Activated CD8-positive, alpha-beta T cell treated with anti-CD3 and anti-CD28 coated beads for 36 hours (primary cell): ENCODE results near the gene LRIG2. TPM values are rescaled to one million over a fixed set of nuclear protein-coding genes. Genes with fewer than 3 reads are reported as not detected.

Experiments
- ATAC-seq: fragments of 200-7000 bp; cut with Tn5 transposase; one replicate; pipeline ENCODE4 v1.10.0; 2021; ENCODE audit warnings: mild to moderate bottlenecking, moderate library complexity
- CTCF ChIA-PET: fragments of 350-600 bp; sonication (Branson Sonifier 250); formaldehyde crosslinking; loops from one replicate; lab custom pipeline; 2021; ENCODE audit warnings: antibody characterized with exemption; lab: Charles Lee
- POLR2A ChIA-PET: fragments of 350-600 bp; sonication (Branson Sonifier 250); formaldehyde crosslinking; loops from one replicate; lab custom pipeline; 2021; ENCODE audit warnings: antibody characterized with exemption; lab: Charles Lee
- DNase-seq: peaks from one replicate; pipeline ENCODE4 v3.0.0-alpha.2; 2020
- H3K27ac Mint-ChIP-seq: one replicate; pipeline ENCODE4 v1.8.0; 2021; ENCODE audit warnings: mild to moderate bottlenecking, mixed read lengths
- H3K27me3 Mint-ChIP-seq: one replicate; pipeline ENCODE4 v1.8.0; 2021; ENCODE audit warnings: mixed read lengths
- H3K36me3 Mint-ChIP-seq: one replicate; pipeline ENCODE4 v1.8.0; 2021; ENCODE audit warnings: low read depth, mixed read lengths
- H3K4me1 Mint-ChIP-seq: one replicate; pipeline ENCODE4 v1.8.0; 2021; ENCODE audit warnings: low read depth, mixed read lengths
- H3K4me3 Mint-ChIP-seq: one replicate; pipeline ENCODE4 v1.8.0; 2021; ENCODE audit warnings: mild to moderate bottlenecking, moderate library complexity, mixed read lengths
- H3K9me3 Mint-ChIP-seq: one replicate; pipeline ENCODE4 v1.8.0; 2021; ENCODE audit warnings: mixed read lengths
- CTCF ChIP-seq: fragments of 200-600 bp; IDR thresholded peaks from one replicate; pipeline ENCODE4 v1.8.0; 2022; ENCODE audit warnings: antibody characterized with exemption, mild to moderate bottlenecking
- intact Hi-C: fragments of 100-400 bp; cut with micrococcal nuclease; formaldehyde crosslinking; loops from one replicate; pipeline ENCODE4 v1.10.0; 2022
- total RNA-seq, 2 experiments: library from RNA; stranded (reverse); gene quantifications; one replicate each; pipeline ENCODE4 v1.2.3, GENCODE V29; 2021

The LRIG2 gene
- total RNA-seq, 2 experiments from 2014 or later, result 7.2 to 8.3 TPM

GRCh38 chr1:113086541-113086940, 13.5 kb downstream of the LRIG2 start:
- Mint-ChIP-seq H3K4me3 (no peak overlapping the region), H3K4me1 (peaks cover 29% of the 10 kb centered on the region), H3K27me3 (no peaks in the 10 kb centered on the region), H3K36me3 (peaks cover 15% of the 10 kb centered on the region), H3K27ac (no peak overlapping the region), H3K9me3 (no peaks in the 10 kb centered on the region)
- CTCF ChIA-PET, result interaction anchor here (1.2 to 2.3 kb wide), 2 partner anchors 13 to 14 kb away, joined by 3 to 13 read pairs; partner anchors contain the start of gene LRIG2
- no peak for DNase-seq
- POLR2A ChIA-PET, result no interaction called here
- no peak for TF ChIP-seq CTCF
- no peak for ATAC-seq
- intact Hi-C loops, result no loop called here

DNA sequence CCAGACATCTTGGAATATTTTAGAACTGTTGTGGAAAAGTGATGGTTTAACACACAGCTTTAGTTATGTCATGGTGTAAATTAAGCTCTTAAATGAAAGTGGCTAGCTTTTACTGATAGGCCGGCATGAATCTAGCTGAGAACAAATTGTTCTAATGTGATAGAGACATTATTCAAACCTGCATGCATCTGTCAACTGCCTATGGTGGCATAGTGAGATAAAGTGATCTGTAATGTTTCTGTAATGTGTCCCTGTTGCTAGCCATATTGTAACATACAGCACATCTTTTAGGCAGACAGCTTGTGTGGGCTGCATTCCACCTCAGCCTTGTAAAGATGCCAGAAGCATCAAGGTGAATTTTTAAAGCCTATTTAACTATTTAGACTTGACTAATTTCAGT, 16.0 kb downstream of the LRIG2 start:
- H3K27me3 Mint-ChIP-seq, result no peaks in the 10 kb centered on the region
- ChIA-PET CTCF (interaction anchor here (0.8 to 1.1 kb wide), 3 partner anchors 10 to 17 kb away, joined by 3 to 4 read pairs (median 3); no protein-coding TSS in a partner anchor), POLR2A (no interaction called here)
- ATAC-seq (no peak), DNase-seq (no peak)
- H3K27ac Mint-ChIP-seq, result no peak overlapping the region
- no peaks in the 10 kb centered on the region for H3K9me3 Mint-ChIP-seq
- intact Hi-C loops, result no loop called here
- TF ChIP-seq CTCF, result no peak
- H3K4me3 Mint-ChIP-seq, result no peak overlapping the region
- H3K36me3 Mint-ChIP-seq, result peaks cover 8% of the 10 kb centered on the region
- H3K4me1 Mint-ChIP-seq, result peaks cover 34% of the 10 kb centered on the region

DNA sequence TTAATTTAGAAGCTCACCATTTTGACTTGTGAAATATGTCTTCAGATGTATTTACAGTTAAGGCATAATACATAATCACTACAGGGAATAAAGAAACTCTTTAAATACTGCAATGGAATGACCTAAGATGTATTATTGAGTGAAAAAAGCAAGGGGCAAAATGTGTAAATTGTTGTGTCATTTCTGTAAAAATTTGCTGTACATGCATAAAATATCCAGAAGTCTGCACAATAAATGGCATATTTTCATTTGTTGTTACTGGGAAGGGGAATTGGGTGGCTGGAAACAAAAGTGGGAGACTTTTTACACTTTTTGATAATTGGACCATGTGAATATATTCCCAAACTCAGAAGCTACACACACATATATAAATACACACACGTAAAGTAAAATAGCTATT, 17.1 kb downstream of the LRIG2 start:
- Mint-ChIP-seq H3K4me1 (peaks cover 34% of the 10 kb centered on the region), H3K36me3 (peaks cover 11% of the 10 kb centered on the region), H3K27me3 (no peaks in the 10 kb centered on the region), H3K4me3 (no peak overlapping the region), H3K27ac (no peak overlapping the region), H3K9me3 (no peaks in the 10 kb centered on the region)
- ChIA-PET POLR2A (interaction anchor here (0.6 to 1.4 kb wide), 2 partner anchors 13 to 42 kb away, joined by 3 read pairs; no protein-coding TSS in a partner anchor), CTCF (interaction anchor here (1.5 to 2.5 kb wide), 2 partner anchors 14 to 17 kb away, joined by 4 to 12 read pairs; partner anchors contain the start of gene LRIG2)
- TF ChIP-seq CTCF, result no peak
- DNase-seq (no peak), ATAC-seq (no peak)
- intact Hi-C loops, result no loop called here

DNA sequence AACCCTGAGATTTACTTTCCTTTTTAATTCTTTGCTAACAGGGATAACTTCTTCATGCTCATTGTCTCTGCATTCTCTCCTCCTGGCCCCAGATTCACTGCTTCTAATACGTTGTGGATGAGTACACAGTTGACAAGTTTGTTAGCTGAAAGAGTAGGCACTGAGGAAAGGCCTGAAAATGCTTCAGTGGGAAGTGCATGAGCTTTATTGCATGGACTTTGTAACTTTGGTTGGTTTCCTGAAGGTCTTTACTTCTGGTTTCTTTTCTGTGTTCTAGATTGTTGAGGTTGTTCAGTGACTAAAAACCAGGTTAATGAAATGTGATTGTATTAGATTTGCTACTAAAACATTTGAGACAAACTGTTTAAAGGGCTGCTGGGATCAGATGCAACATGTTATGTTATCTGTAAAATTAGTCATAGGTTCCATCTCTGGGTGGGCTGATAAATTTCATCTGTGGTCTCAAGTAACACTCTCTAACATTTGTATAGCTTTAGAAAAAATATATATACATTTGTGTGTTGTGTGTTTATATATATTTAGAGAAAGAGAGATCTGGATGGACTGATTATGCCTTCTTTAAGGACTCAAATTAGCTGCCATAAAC, 19.1 kb downstream of the LRIG2 start:
- no peak for TF ChIP-seq CTCF
- DNase-seq (no peak), ATAC-seq (no peak)
- ChIA-PET POLR2A (no interaction called here), CTCF (interaction anchor here (2.5 kb wide), 1 partner anchor 19 kb away, joined by 12 read pairs; the partner anchor contains the start of gene LRIG2)
- Mint-ChIP-seq H3K36me3 (peaks cover 20% of the 10 kb centered on the region), H3K27me3 (no peaks in the 10 kb centered on the region), H3K4me1 (peaks cover 27% of the 10 kb centered on the region), H3K27ac (no peak overlapping the region), H3K4me3 (no peak overlapping the region), H3K9me3 (no peaks in the 10 kb centered on the region)
- intact Hi-C loops, result no loop called here

- no peak for TF ChIP-seq CTCF
- Mint-ChIP-seq H3K4me3 (no peak overlapping the region), H3K9me3 (no peaks in the 10 kb centered on the region), H3K27me3 (no peaks in the 10 kb centered on the region), H3K36me3 (peaks cover 25% of the 10 kb centered on the region), H3K4me1 (peaks cover 11% of the 10 kb centered on the region), H3K27ac (no peak overlapping the region)
- intact Hi-C loops, result no loop called here
- DNase-seq (no peak), ATAC-seq (no peak)
- CTCF ChIA-PET, result interaction anchor here (1.1 to 1.6 kb wide), 2 partner anchors 17 to 21 kb away, joined by 3 to 10 read pairs; partner anchors contain the start of gene LRIG2
- POLR2A ChIA-PET, result no interaction called here
Observed at GRCh38 chr1:113094506-113094905, 21.5 kb downstream of the LRIG2 start.
